Activated B cell treated with CpG ODN at 0.5 μM for 24 hours (primary cell): ENCODE measurements around the gene ESAM. TPM values are rescaled to one million over a fixed set of nuclear protein-coding genes. Genes with fewer than 3 reads are reported as not detected.
"Not testable (repeated sequence)": the region's sequence is repeated elsewhere in the genome, so short reads cannot be mapped to it uniquely, and the experiment has no call there.

Experiments used
- ATAC-seq: fragments of 200-7000 bp; cut with Tn5 transposase; one replicate; pipeline ENCODE4 v1.10.0; 2021; ENCODE audit warnings: low read depth, mild to moderate bottlenecking, moderate library complexity
- CTCF ChIA-PET: fragments of 350-600 bp; sonication (Branson Sonifier 250); formaldehyde crosslinking; loops from one replicate; lab custom pipeline; 2021; ENCODE audit warnings: antibody characterized with exemption; lab: Charles Lee
- POLR2A ChIA-PET: fragments of 350-600 bp; sonication (Branson Sonifier 250); formaldehyde crosslinking; loops from one replicate; lab custom pipeline; 2021; ENCODE audit warnings: antibody characterized with exemption; lab: Charles Lee
- DNase-seq: peaks from one replicate; pipeline ENCODE4 v3.0.0; 2022
- H3K27ac Mint-ChIP-seq: one replicate; pipeline ENCODE4 v1.8.0; 2020; ENCODE audit warnings: mixed read lengths
- H3K27me3 Mint-ChIP-seq: one replicate; pipeline ENCODE4 v1.8.0; 2021; ENCODE audit warnings: mixed read lengths
- H3K36me3 Mint-ChIP-seq: one replicate; pipeline ENCODE4 v1.8.0; 2021; ENCODE audit warnings: low read depth, mixed read lengths
- H3K4me1 Mint-ChIP-seq: one replicate; pipeline ENCODE4 v1.8.0; 2021; ENCODE audit warnings: mixed read lengths
- H3K4me3 Mint-ChIP-seq: one replicate; pipeline ENCODE4 v1.8.0; 2020; ENCODE audit warnings: mild to moderate bottlenecking, mixed read lengths
- H3K9me3 Mint-ChIP-seq: one replicate; pipeline ENCODE4 v1.8.0; 2020; ENCODE audit warnings: mixed read lengths
- CTCF ChIP-seq: fragments of 200-600 bp; IDR thresholded peaks from one replicate; pipeline ENCODE4 v1.8.0; 2022; ENCODE audit warnings: antibody characterized with exemption, mild to moderate bottlenecking
- intact Hi-C: fragments of 100-400 bp; cut with micrococcal nuclease; formaldehyde crosslinking; loops from one replicate; pipeline ENCODE4 v1.15.1; 2024
- total RNA-seq: library from RNA; stranded (reverse); gene quantifications from 2 replicates; pipeline ENCODE4 v1.2.3, GENCODE V29; 2022

ESAM gene
- total RNA-seq, 1 donor from 2014 or later: 2.3 TPM

GRCh38 chr11:124776865-124777645 is 15.0 kb upstream of the ESAM start:
- no peak for ATAC-seq
- no peak overlapping the region for H3K4me3 Mint-ChIP-seq

GRCh38 chr11:124770959-124771358 is 8.9 kb upstream of the ESAM start:
- H3K4me3 Mint-ChIP-seq, H3K27ac Mint-ChIP-seq, intact Hi-C loops, DNase-seq, H3K27me3 Mint-ChIP-seq, POLR2A ChIA-PET, H3K4me1 Mint-ChIP-seq, ATAC-seq, H3K9me3 Mint-ChIP-seq: not testable (repeated sequence)
- H3K36me3 Mint-ChIP-seq: peaks cover 55% of the 10 kb centered on the region
- CTCF ChIA-PET: interaction anchor here (2.6 kb wide), 1 partner anchor 23 kb away, joined by 13 read pairs; no protein-coding TSS in a partner anchor

More at GRCh38 chr11:124776865-124777645, 15.0 kb upstream of the ESAM start:
- Mint-ChIP-seq H3K4me1 (peaks cover 14% of the 10 kb centered on the region), H3K27ac (no peak overlapping the region), H3K27me3 (no peaks in the 10 kb centered on the region), H3K36me3 (peaks cover 28% of the 10 kb centered on the region), H3K9me3 (no peaks in the 10 kb centered on the region)
- TF ChIP-seq CTCF: no peak
- CTCF ChIA-PET: no interaction called here
- no peak for DNase-seq
- POLR2A ChIA-PET: no interaction called here
- intact Hi-C loops: no loop called here

GRCh38 chr11:124769806-124770774 is 8.0 kb upstream of the ESAM start:
- peaks cover under 1% of the 10 kb centered on the region for H3K4me1 Mint-ChIP-seq
- H3K27me3 Mint-ChIP-seq: no peaks in the 10 kb centered on the region
- H3K27ac Mint-ChIP-seq: no peak overlapping the region
- intact Hi-C loops: loop anchor here (2.0 to 10.0 kb wide), 2 partner anchors 19 to 695 kb away; no protein-coding TSS in a partner anchor
- DNase-seq (no peak), ATAC-seq (no peak)
- H3K36me3 Mint-ChIP-seq: peaks cover 56% of the 10 kb centered on the region
- ChIA-PET CTCF (interaction anchor here (2.6 to 10.0 kb wide), 2 partner anchors 24 to 100 kb away, joined by 13 to 162 read pairs; no protein-coding TSS in a partner anchor), POLR2A (interaction anchor here (1.1 kb wide), 1 partner anchor 96 kb away, joined by 4 read pairs; the partner anchor contains the start of gene SPA17)
- no peak overlapping the region for H3K4me3 Mint-ChIP-seq
- TF ChIP-seq CTCF: no peak
- no peaks in the 10 kb centered on the region for H3K9me3 Mint-ChIP-seq

- Mint-ChIP-seq H3K9me3 (no peaks in the 10 kb centered on the region), H3K36me3 (peaks cover 55% of the 10 kb centered on the region), H3K27ac (no peak overlapping the region), H3K27me3 (no peaks in the 10 kb centered on the region), H3K4me3 (no peak overlapping the region), H3K4me1 (peaks cover under 1% of the 10 kb centered on the region)
- no peak for ATAC-seq
- POLR2A ChIA-PET: no interaction called here
- CTCF ChIA-PET: interaction anchor here (2.6 to 10.0 kb wide), 2 partner anchors 25 to 99 kb away, joined by 13 to 162 read pairs; no protein-coding TSS in a partner anchor
- TF ChIP-seq CTCF: no peak
- intact Hi-C loops: loop anchor here (2.0 to 10.0 kb wide), 2 partner anchors 20 to 694 kb away; no protein-coding TSS in a partner anchor
- no peak for DNase-seq
Measured at GRCh38 chr11:124768914-124769313, 6.8 kb upstream of the ESAM start.

GRCh38 chr11:124766156-124766555 is 4.1 kb upstream of the ESAM start:
- Mint-ChIP-seq H3K36me3 (peaks cover 42% of the 10 kb centered on the region), H3K4me3 (no peak overlapping the region), H3K27me3 (no peaks in the 10 kb centered on the region), H3K4me1 (peaks cover 17% of the 10 kb centered on the region), H3K9me3 (no peaks in the 10 kb centered on the region), H3K27ac (no peak overlapping the region)
- POLR2A ChIA-PET: interaction anchor here (0.7 kb wide), 1 partner anchor 18 kb away, joined by 7 read pairs; no protein-coding TSS in a partner anchor
- no peak for DNase-seq
- CTCF ChIA-PET: interaction anchor here (1.8 to 10.0 kb wide), 2 partner anchors 96 to 122 kb away, joined by 4 to 162 read pairs; no protein-coding TSS in a partner anchor
- no peak for ATAC-seq
- intact Hi-C loops: loop anchor here (10.0 kb wide), 1 partner anchor 691 kb away; no protein-coding TSS in a partner anchor
- no peak for TF ChIP-seq CTCF
